ENCODE data around the gene HOXA6.

DNA sequence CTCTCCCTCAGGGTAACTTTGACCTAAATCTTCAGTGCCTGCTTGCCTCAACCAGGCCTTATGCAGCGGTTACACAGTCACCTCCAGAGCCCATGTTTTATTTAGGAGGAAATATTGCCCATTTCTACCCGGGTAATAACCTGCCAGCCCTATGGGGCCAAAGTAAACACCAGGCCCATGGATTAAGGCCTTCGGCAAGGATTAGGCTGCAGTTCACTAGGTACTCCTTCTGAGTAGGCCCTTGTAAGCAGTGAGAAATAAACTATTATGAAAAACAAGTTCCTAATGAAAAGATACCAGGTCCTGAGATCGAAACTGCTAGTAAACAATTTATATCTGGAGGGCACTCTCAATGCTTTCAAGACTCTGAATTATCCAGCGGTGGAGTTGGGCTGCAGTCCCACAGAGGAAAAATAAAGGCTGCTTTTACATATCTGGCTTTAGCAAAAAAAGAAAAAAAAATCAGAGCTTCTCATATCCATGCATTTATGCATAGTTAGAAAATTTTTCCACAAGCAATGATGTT lies 30.3 kb upstream of the HOXA6 start:
- TF ChIP-seq TP53 (CRISPR knock-in tag; IDR thresholded peaks at IDR 0.05) (no peak), MAX (CRISPR knock-in tag; IDR thresholded peaks at IDR 0.05) (no peak), SP1 (CRISPR knock-in tag; conservative IDR thresholded peaks at IDR 0.05) (no peak), CREM (CRISPR knock-in tag; IDR thresholded peaks at IDR 0.05) (no peak), ETV6 (CRISPR knock-in tag; IDR thresholded peaks at IDR 0.05) (no peak), SMAD4 (CRISPR knock-in tag; IDR thresholded peaks at IDR 0.05) (no peak), HMGA2 (CRISPR knock-in tag; IDR thresholded peaks at IDR 0.05) (no peak), FOXK1 (CRISPR knock-in tag; IDR thresholded peaks at IDR 0.05) (no peak), OVOL2 (CRISPR knock-in tag; IDR thresholded peaks at IDR 0.05; ENCODE audit: borderline replicate concordance) (no peak)
- TF ChIP-seq, protein P1, sequence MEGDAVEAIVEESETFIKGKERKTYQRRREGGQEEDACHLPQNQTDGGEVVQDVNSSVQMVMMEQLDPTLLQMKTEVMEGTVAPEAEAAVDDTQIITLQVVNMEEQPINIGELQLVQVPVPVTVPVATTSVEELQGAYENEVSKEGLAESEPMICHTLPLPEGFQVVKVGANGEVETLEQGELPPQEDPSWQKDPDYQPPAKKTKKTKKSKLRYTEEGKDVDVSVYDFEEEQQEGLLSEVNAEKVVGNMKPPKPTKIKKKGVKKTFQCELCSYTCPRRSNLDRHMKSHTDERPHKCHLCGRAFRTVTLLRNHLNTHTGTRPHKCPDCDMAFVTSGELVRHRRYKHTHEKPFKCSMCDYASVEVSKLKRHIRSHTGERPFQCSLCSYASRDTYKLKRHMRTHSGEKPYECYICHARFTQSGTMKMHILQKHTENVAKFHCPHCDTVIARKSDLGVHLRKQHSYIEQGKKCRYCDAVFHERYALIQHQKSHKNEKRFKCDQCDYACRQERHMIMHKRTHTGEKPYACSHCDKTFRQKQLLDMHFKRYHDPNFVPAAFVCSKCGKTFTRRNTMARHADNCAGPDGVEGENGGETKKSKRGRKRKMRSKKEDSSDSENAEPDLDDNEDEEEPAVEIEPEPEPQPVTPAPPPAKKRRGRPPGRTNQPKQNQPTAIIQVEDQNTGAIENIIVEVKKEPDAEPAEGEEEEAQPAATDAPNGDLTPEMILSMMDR (IDR thresholded peaks at IDR 0.05): no peak
- TF ChIP-seq, protein P2, sequence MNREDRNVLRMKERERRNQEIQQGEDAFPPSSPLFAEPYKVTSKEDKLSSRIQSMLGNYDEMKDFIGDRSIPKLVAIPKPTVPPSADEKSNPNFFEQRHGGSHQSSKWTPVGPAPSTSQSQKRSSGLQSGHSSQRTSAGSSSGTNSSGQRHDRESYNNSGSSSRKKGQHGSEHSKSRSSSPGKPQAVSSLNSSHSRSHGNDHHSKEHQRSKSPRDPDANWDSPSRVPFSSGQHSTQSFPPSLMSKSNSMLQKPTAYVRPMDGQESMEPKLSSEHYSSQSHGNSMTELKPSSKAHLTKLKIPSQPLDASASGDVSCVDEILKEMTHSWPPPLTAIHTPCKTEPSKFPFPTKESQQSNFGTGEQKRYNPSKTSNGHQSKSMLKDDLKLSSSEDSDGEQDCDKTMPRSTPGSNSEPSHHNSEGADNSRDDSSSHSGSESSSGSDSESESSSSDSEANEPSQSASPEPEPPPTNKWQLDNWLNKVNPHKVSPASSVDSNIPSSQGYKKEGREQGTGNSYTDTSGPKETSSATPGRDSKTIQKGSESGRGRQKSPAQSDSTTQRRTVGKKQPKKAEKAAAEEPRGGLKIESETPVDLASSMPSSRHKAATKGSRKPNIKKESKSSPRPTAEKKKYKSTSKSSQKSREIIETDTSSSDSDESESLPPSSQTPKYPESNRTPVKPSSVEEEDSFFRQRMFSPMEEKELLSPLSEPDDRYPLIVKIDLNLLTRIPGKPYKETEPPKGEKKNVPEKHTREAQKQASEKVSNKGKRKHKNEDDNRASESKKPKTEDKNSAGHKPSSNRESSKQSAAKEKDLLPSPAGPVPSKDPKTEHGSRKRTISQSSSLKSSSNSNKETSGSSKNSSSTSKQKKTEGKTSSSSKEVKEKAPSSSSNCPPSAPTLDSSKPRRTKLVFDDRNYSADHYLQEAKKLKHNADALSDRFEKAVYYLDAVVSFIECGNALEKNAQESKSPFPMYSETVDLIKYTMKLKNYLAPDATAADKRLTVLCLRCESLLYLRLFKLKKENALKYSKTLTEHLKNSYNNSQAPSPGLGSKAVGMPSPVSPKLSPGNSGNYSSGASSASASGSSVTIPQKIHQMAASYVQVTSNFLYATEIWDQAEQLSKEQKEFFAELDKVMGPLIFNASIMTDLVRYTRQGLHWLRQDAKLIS (CRISPR knock-in tag; IDR thresholded peaks at IDR 0.05; ENCODE audit: borderline replicate concordance): no peak
- TF ChIP-seq, protein P3, sequence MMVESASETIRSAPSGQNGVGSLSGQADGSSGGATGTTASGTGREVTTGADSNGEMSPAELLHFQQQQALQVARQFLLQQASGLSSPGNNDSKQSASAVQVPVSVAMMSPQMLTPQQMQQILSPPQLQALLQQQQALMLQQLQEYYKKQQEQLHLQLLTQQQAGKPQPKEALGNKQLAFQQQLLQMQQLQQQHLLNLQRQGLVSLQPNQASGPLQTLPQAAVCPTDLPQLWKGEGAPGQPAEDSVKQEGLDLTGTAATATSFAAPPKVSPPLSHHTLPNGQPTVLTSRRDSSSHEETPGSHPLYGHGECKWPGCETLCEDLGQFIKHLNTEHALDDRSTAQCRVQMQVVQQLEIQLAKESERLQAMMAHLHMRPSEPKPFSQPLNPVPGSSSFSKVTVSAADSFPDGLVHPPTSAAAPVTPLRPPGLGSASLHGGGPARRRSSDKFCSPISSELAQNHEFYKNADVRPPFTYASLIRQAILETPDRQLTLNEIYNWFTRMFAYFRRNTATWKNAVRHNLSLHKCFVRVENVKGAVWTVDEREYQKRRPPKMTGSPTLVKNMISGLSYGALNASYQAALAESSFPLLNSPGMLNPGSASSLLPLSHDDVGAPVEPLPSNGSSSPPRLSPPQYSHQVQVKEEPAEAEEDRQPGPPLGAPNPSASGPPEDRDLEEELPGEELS (CRISPR knock-in tag; IDR thresholded peaks at IDR 0.05): no peak
